Measurements from ENCODE around the gene CCDC60. TPM values are rescaled to one million over a fixed set of nuclear protein-coding genes. Genes with fewer than 3 reads are reported as not detected.

CCDC60 gene
- total RNA-seq, 4 donors from 2014 or later = 0.64 to 10.6 (median 2.1) TPM

DNA sequence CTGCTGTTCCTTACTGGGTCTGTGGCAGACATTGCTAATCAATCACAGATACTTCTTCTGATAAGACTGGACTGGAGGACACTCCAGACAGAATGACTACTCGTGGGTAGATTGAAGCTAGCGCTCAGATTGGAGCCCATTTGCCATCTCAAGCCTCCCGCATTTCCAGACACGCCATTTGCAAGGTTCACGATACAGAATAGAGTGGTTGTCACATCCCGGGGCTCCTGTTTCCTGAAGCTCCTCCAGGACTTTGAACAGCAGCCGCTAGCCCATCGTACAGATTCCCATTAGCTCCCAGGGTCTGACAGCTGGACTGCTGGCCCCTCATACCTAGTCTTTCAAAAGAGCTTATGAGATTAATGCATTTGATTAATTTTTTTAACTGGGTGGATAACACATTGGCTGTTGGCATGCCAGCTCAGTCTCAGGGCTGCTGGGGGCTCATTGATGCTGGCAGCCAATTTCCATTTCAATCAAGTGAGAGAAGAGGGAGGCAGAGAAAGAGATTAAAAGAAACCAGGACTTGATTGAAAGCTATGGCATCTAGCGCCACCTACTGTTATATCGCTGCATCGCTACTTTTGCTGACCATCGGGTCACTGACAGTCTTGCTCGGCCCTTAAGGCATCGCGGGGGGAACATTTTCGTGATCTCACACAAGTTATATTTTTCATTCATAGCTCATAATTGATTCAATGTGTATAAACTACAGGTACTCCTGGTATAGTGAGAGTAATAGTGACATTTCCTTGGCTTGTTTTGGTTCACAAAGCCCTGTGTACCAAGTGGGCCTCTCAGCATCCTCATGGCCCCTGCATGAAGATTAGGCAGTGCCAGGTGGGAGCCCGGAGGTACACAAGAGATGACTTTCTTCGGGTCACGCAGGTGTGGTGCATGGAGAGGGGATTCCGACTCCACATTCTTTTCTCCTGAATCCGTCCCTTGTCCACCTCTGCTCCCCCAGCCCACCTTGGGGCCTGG lies 78.6 kb downstream of the CCDC60 start:
- peaks cover 0 to 8% (median 0%) of the 10 kb centered on the region in 3 donors for H3K4me1 ChIP-seq
- WGBS, 2 donors = 29 to 34% methylated on average over 19 to 21 of the region's 21 CpGs
- H3K27me3 ChIP-seq = peaks cover 0 to 7% (median 0%) of the 10 kb centered on the region in 4 donors
- DNase-seq = no peak
- H3K9me3 ChIP-seq = no peaks in the 10 kb centered on the region
- H3K4me3 ChIP-seq = no peak overlapping the region
- intact Hi-C loops (cut with DNase I) = loop anchor here (5.0 kb wide), 1 partner anchor 296 kb away; no protein-coding TSS in a partner anchor
- H3K36me3 ChIP-seq = no peaks in the 10 kb centered on the region
- TF ChIP-seq POLR2A (IDR thresholded peaks at IDR 0.05) = no peak
- TF ChIP-seq, protein P1, sequence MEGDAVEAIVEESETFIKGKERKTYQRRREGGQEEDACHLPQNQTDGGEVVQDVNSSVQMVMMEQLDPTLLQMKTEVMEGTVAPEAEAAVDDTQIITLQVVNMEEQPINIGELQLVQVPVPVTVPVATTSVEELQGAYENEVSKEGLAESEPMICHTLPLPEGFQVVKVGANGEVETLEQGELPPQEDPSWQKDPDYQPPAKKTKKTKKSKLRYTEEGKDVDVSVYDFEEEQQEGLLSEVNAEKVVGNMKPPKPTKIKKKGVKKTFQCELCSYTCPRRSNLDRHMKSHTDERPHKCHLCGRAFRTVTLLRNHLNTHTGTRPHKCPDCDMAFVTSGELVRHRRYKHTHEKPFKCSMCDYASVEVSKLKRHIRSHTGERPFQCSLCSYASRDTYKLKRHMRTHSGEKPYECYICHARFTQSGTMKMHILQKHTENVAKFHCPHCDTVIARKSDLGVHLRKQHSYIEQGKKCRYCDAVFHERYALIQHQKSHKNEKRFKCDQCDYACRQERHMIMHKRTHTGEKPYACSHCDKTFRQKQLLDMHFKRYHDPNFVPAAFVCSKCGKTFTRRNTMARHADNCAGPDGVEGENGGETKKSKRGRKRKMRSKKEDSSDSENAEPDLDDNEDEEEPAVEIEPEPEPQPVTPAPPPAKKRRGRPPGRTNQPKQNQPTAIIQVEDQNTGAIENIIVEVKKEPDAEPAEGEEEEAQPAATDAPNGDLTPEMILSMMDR (IDR thresholded peaks at IDR 0.05) = peak; percentile 19 to 88 (median 82)
- H3K27ac ChIP-seq = peak overlapping the region in 1 of 4 donors; percentile 6

DNA sequence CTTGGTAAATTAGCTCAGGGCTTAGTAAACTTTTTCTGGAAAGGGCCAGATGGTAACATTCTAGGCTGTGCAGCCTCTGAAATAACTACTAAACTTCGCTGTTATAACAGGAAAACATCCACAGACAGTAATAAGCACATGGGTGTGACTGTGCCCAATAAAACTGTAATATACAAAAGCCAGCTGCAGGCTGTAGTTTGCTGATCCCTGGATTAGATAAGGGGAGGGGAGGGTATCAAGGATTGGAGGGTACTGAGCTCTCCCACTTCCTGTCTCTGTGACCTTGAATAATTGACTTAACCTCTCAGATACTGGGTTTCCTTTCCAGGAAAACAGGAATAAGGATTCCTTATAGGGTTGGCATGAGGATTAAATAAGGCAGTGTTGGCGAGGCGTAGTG lies 81.2 kb downstream of the CCDC60 start:
- H3K27ac ChIP-seq = no peak overlapping the region
- no peak overlapping the region for H3K4me3 ChIP-seq
- no peak for DNase-seq
- peaks cover 0 to 7% (median 0%) of the 10 kb centered on the region in 4 donors for H3K27me3 ChIP-seq
- intact Hi-C loops (cut with DNase I) = no loop called here
- TF ChIP-seq, protein P1 (IDR thresholded peaks at IDR 0.05) = no peak
- no peak for TF ChIP-seq POLR2A (IDR thresholded peaks at IDR 0.05)
- H3K9me3 ChIP-seq = no peaks in the 10 kb centered on the region
- peaks cover 0 to 8% (median 0%) of the 10 kb centered on the region in 3 donors for H3K4me1 ChIP-seq
- H3K36me3 ChIP-seq = no peaks in the 10 kb centered on the region
- WGBS, 2 donors = 55 to 72% methylated on average over 3 of the region's 3 CpGs

DNA sequence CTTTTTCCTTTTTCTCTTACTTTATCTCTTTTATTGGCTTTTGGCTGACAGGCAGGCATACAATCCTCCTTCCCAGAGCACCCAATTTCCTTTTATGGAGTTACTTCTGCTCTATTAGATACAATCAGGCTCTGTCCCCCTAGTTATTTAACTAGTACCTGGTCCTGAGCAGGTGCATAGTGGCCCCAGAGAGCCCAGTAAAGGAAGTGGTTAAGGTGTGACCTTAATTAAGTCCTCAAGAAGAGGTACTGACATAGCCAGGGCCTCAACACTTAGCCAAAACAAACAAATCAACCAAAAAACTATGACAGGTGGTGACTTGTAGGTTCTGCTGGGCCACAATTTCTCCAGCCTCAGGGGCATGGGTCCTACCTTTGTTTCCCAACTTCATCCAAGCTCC lies 82.9 kb downstream of the CCDC60 start:
- no peak overlapping the region for H3K27ac ChIP-seq
- no peaks in the 10 kb centered on the region for H3K9me3 ChIP-seq
- no peak for TF ChIP-seq POLR2A (IDR thresholded peaks at IDR 0.05)
- TF ChIP-seq, protein P1 (IDR thresholded peaks at IDR 0.05) = no peak
- intact Hi-C loops (cut with DNase I) = no loop called here
- H3K27me3 ChIP-seq = peaks cover 0 to 7% (median 0%) of the 10 kb centered on the region in 4 donors
- no peak for DNase-seq
- no peaks in the 10 kb centered on the region for H3K36me3 ChIP-seq
- no peak overlapping the region for H3K4me3 ChIP-seq
- H3K4me1 ChIP-seq = peaks cover 0 to 8% (median 0%) of the 10 kb centered on the region in 3 donors

DNA sequence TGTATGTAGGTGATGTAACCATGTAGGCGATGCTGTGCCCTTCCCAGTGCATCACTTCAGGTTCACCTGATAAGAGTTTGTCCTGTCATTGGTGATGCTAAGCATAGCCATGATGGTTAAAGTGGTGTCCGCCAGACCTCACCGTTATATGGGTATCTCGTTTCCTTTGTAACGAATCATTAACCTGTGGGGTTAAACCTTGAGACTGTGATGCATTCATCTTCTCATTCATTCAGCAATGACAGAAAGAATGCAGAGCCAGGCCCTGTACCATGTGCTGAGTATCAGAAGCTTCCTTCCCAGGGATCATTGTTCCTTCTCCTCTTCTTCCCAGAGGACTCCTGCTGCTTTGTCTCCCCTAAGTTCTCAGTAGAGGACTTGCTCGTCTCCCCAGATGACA lies 84.9 kb downstream of the CCDC60 start:
- TF ChIP-seq, protein P1 (IDR thresholded peaks at IDR 0.05) = no peak
- no peak for TF ChIP-seq POLR2A (IDR thresholded peaks at IDR 0.05)
- peaks cover 0 to 9% (median 0%) of the 10 kb centered on the region in 4 donors for H3K27me3 ChIP-seq
- H3K36me3 ChIP-seq = no peaks in the 10 kb centered on the region
- H3K27ac ChIP-seq = no peak overlapping the region
- no peaks in the 10 kb centered on the region for H3K4me1 ChIP-seq
- intact Hi-C loops (cut with DNase I) = no loop called here
- no peak overlapping the region for H3K4me3 ChIP-seq
- no peaks in the 10 kb centered on the region for H3K9me3 ChIP-seq
- WGBS, 2 donors = 78 to 92% methylated on average over 6 of the region's 6 CpGs
- DNase-seq = no peak

DNA sequence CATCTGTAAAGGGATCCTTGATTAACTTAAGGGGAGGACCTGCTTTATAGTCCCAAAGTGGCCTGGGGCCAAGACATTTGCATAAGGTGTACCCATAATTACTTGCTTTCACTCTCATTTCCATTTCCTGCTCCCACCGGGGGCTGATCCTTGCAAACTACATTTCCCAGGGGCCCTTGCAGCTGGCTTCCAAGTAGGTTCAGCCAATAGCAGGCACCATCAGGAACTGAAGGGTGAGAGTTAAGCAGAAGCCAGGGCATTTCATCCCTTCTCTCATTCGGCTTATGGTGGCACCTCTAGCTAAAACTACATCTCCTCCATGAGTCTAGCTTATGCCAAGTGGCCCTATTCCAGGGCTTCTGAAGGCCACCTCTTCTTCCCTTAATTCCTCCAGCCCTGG lies 88.8 kb downstream of the CCDC60 start:
- DNase-seq = no peak
- H3K27me3 ChIP-seq = peaks cover 0 to 9% (median 0%) of the 10 kb centered on the region in 4 donors
- intact Hi-C loops (cut with DNase I) = no loop called here
- TF ChIP-seq, protein P1 (IDR thresholded peaks at IDR 0.05) = no peak
- no peak for TF ChIP-seq POLR2A (IDR thresholded peaks at IDR 0.05)
- H3K4me3 ChIP-seq = no peak overlapping the region
- H3K36me3 ChIP-seq = no peaks in the 10 kb centered on the region
- no peaks in the 10 kb centered on the region for H3K9me3 ChIP-seq
- 15 to 30% methylated on average over 2 of the region's 2 CpGs for WGBS, 2 donors
- H3K4me1 ChIP-seq = no peaks in the 10 kb centered on the region
- H3K27ac ChIP-seq = no peak overlapping the region
